Superior temporal gyrus (tissue), 1 donor: Measurements from ENCODE around the gene KRT37.

Experiments
- DNase-seq: peaks from one replicate; pipeline ENCODE4 v3.0.0-alpha.2; 2016; ENCODE audit errors: extremely low spot score

The KRT37 gene

DNA sequence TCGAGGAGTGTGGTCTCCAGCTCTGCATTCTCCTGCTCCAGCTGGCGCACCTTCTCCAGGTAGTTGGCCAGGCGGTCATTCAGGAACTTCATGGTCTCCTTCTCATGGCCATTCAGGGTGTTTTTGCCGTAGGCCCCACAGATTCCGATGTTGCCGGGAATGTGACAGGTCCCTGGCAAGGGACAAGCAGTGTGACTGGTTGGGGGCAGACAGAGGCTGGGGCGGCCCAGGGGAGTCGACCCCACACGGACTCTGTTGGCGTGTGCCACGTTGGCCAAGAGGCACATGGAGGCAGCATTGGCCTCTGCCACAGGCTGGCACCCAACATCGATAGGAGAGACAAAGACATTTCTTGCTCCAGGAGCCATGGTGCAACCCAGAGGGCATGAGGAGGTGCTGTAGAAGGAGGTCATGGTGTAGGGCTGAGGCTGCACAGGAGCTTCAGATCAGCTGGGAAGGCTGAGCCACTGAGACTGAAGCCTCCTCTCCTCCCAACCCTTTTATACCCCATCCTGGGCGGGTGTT is at the start of gene KRT37:
TSS of gene KRT37 (minus strand) at position 475 of the 525 bp plus-strand sequence. CDS start at position 413, 62 bp downstream.
- no peak for DNase-seq

GRCh38 chr17:41468346-41468745 is 44.0 kb upstream of the KRT37 start:
- DNase-seq = no peak

- peak; percentile 13 for DNase-seq
Observed at GRCh38 chr17:41467561-41467960, 43.2 kb upstream of the KRT37 start.

DNA sequence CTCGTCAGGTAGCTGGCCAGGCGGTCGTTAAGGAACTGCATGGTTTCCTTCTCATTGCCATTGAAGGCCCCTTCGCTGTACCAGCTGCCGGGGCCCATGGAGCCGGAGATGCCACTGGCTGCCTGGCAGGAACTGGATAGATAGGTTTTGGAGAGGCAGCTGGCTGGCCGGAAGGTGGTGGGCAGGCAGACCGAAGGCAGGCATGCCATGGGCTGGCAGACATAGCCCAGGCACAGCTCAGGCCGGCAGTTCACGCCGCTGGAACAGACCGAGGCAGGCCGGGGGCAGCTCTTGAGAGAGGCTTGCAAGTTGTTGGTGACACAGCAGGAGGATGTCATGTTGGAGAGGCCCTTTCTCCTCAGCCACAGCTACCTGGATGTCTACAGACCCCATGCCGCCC is 42.6 kb upstream of the KRT37 start, which contains the start of gene KRT32:
TSS of gene KRT32 (minus strand) at position 399 of the 400 bp plus-strand sequence. CDS start at position 338, 61 bp downstream.
- no peak for DNase-seq

DNA sequence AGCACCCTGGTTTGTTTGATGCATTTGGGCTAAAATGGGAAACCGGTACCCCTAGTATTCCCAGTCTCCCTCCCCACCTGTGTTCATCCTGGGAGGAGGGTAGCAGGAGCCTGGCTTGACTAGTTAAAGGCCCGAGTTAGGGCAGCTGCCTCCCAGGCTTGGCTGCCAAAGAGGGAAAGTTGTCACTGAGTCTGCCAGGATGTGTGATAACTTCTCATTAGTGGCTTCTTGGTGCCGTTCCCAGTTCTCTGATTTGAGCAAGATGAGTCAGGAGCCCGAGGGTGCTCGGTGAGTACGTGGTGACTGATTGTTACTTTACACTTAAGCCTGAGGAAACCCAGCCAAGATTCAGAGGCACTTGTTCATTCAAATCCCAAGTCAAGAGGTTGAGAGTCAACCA is 40.3 kb upstream of the KRT37 start:
- peak; percentile 70 for DNase-seq

- DNase-seq = no peak
Observed at GRCh38 chr17:41464173-41464572, 39.8 kb upstream of the KRT37 start.

DNA sequence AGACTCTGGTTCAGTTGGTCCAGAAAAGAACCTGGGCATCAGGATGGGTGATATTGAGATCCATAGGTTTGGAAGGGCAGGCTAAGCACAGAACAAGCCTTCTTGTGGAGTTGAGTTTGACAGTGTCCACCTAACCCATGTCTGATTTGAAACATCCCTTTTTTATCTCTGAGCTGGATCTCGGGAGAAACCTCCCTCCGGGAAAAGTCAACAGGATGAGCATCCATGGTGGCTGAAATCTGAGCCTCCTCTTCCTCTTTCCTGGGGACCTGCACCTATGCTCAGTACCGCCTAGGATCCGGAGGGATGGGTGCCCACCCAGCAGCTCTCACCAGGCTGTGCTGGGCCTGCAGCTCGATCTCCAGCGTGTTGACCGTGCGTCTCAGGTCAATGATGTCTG is 39.4 kb upstream of the KRT37 start:
- DNase-seq = no peak

DNA sequence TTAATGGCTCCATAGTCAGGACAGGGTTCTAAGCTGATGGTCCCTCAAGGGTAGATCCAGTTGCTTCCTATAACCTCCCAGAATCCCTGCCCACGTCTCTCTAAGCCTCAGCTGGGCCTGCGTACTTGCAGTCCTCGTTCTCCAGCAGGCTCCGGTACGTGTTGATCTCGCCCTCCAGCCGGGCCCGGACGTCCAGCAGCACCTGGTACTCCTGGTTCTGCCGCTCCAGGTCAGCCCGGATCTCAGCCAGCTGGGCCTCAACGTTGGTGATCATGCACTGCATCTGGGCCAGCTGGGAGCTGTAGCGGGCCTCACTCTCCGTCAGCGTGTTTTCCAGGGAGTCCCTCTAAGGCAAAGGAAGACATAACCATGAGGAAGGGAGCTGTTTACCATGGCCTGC is 38.3 kb upstream of the KRT37 start:
- DNase-seq = no peak

DNA sequence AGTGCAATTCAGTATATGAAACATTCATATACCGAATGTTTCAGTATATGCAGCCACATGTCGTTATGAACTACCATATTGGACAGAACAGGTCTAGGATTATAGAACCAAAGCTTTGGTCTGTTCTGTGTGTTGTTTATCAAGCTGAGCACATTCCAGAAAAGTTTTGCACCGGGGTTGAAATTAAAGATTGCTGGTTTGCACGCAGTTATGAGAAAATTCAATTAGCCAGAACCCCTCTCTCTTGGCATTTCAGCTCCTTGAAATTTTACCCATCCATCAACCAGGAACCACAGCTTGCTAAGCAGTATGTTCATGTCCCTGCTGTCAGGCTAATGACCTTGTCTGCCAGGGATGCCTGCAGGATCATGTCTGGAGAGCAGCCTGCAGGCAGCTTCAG is 33.3 kb upstream of the KRT37 start:
- no peak for DNase-seq

DNA sequence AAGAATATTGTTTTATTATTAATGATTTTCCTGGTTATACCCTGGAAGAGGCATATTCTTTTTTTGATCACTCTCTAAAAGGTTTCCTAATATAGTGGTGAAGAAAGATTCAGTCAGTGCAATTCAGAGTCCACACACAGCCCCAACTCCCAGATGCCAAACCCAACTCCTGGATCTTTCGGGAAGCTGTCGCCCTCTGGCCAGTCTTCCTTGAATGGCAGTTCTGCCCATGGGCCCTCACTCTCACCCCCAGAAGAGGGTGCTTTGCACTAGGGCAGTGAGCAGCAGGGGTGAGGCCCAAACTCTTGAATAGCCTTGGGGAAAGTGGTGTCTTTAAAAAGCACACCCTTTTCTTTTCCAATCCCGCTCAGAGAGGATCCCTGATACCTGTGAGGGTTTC is 31.8 kb upstream of the KRT37 start:
- no peak for DNase-seq

- DNase-seq = no peak
Observed at GRCh38 chr17:41455236-41455635, 30.9 kb upstream of the KRT37 start.

DNA sequence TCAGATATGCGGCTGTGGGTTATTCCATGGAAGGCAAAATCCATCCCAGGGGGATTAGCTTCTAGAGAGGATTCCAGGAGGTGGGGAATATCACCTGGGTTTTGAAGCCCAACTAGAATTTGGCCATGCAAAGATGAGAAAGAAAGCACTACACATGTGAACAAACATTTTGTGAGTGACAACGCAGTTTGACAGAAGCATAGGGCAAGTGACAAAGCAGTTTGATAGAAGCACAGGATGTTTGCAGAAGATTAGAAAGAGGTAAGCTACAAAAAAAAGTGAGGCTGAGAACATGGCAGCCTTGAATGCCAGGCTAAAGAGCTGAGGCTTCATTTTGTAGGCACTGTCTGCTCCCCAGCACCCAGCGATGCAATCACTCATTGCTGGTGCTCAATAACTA is 28.7 kb upstream of the KRT37 start:
- no peak for DNase-seq

DNA sequence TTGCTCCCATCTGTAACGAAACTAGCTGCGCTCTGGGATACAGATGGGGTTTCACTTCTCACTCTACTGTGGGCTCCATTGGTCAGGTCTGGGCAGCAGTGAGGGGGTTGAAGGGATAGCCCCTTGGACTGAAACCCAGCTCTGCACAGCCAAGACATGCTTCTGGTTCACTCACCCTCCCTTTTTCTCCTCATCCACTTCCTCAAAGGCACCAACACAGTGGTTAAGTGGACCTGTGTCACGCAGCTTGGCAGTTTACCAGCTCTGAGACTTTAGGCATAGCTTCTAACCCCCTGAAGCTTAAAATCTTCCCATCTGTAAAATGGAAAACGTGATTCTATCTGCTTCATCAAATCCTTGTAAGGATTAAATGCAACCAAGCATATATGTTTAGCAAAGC is 27.9 kb upstream of the KRT37 start:
- DNase-seq = no peak

DNA sequence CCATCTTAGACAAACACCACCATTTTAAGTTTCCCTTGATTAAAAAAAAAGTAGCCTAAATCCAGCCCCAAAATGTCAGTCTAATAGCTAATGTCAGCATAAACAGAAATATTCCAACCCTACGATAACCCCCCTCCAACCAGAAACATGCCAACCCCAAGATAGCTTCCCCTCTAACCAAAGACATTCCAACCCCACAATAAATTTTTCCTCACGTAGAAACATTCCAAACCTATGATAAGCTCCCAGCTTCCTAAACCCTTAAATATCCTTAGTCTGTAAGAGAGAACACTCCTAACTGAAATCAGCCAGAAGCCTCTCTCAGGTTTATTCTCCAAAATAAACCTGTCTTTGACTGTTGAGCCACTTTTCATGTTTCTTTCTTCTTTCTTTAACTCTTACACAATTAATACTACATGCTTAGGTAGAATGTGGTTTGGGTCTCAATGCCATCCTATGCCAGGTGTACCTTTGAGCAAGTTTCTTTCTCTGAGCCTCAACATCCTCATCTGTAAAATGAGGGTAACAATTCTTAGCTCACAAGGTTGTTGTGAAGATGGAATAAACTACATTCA is 26.9 kb upstream of the KRT37 start:
- no peak for DNase-seq

- DNase-seq = no peak
Observed at GRCh38 chr17:41449008-41449407, 24.6 kb upstream of the KRT37 start.

DNA sequence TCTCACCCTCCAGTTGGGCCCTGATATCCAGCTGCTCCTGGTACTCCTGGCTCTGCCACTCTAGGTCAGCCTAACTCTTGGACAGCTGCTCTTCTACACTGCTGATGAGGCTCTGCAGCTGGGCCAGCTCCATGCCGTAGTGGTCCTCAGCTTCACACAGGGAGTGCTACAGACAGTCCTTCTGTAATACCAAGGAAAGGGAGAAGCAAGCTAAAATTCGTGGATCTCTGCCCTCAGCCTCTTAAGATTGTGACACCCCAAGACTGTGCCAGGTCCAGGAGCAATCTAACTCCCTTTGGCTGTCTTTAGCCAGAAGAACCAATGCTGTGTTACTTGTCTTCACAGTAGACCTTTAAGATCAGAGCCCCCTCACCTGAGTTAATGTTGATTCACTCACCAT is 24.1 kb upstream of the KRT37 start:
- no peak for DNase-seq

DNA sequence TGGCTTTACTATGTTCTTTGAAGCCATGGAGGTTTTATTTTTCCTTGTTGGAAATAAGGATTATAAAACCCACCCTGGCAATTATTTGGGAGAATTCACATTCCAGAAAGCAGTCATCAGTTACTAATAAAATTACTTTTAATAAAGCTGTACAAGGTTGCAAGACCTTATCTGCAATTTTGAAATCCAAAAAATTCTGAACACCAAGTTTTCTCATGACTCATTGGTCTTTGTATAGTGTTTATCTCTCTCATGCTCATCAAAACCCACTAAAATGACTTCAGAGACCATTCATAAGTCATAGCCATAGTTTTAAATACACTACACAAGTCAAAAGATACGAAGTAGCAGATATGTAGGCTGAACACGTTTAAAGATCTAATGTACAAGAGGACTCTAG is 22.4 kb upstream of the KRT37 start:
- DNase-seq = no peak

GRCh38 chr17:41444640-41445039 is 20.3 kb upstream of the KRT37 start:
- DNase-seq = no peak

DNA sequence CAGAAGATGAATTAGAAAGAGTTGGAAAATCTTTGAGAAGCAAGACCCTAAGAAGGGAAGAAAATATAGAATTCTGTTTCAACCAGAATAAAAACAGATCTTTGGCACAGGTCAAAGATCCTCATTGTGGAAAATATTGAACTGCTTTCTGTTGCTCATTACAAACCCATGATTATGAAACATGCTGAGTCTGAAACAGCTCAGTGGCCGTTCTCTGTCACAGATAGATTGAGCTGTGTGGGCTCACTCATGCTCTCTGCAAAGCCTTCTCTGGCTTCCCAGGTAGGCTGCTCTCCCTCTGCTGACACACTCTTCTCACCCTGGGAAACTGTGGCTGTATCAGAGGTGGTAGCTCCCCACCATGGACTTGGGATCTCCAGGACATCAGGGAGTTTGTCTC is 19.8 kb upstream of the KRT37 start:
- no peak for DNase-seq

- DNase-seq = no peak
Observed at GRCh38 chr17:41442739-41443138, 18.4 kb upstream of the KRT37 start.

DNA sequence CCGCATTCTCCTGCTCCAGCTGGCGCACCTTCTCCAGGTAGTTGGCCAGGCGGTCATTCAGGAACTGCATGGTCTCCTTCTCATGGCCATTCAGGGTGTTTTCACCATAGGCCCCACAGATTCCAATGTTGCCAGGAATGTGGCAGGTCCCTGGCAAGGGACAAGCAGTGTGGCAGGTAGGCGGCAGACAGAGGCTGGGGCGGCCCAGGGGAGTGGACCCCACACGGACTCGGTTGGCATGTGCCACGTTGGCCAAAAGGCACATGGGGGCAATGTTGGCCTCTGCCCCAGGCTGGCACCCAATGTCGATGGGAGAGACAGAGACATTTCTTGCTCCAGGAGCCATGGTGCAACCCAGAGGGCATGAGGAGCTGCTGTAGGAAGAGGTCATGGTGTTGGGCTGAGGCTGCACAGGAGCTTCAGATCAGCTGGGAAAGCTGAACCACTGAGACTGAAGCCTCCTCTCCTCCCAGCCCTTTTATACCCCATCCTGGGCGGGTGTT is 16.2 kb upstream of the KRT37 start, which contains the start of gene KRT38:
TSS of gene KRT38 (minus strand) at position 453 of the 503 bp plus-strand sequence. CDS start at position 391, 62 bp downstream.
- no peak for DNase-seq

DNA sequence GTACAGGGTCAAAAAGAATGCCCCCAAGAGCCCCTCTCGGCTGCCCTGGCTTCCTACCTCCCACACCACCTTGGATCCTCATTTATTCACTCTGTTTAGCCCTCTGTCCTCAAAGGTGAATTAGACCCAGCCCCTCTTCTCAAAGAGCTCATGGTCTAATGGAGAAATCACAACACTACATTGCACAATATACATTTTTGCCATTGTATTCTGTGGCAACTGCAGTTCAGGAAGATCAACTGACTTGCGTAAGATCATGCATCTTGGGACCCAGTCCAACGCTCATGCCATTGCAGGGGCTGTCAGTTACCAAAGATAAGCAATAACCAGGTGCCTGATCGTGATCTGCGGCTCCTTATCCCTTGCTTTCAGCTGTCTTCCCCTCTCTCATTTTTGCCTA is 15.0 kb upstream of the KRT37 start:
- DNase-seq = no peak

- no peak for DNase-seq
Observed at GRCh38 chr17:41437769-41438168, 13.4 kb upstream of the KRT37 start.

GRCh38 chr17:41437254-41437653 is 12.9 kb upstream of the KRT37 start:
- DNase-seq = no peak
